Measurements from ENCODE around the gene FBLN2.

DNA sequence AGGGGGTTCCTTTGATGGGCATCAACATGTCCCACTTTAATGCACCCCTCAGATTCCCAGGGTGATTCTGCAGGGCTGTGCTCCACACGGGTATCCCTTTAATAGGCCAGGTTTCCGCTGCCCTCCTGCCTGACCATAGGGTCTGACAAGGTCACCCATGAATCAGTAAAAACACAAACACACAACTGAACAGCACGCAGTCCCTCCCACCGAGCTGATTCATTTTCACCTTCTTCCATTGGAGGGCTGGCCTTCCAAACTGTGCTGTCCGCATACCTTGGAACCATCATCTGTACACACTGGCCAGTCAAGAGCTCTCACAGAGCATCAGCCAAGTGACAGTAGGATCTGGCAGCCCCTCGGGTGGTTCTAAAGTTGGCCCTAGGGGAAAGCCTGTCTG is 93.7 kb downstream of the FBLN2 start:
- no peak for TF ChIP-seq POLR2AphosphoS5 (IDR thresholded peaks at IDR 0.05; ENCODE audit: insufficient read depth in 1 of 2, low read depth in 1 of 2)
- TF ChIP-seq, protein P1, sequence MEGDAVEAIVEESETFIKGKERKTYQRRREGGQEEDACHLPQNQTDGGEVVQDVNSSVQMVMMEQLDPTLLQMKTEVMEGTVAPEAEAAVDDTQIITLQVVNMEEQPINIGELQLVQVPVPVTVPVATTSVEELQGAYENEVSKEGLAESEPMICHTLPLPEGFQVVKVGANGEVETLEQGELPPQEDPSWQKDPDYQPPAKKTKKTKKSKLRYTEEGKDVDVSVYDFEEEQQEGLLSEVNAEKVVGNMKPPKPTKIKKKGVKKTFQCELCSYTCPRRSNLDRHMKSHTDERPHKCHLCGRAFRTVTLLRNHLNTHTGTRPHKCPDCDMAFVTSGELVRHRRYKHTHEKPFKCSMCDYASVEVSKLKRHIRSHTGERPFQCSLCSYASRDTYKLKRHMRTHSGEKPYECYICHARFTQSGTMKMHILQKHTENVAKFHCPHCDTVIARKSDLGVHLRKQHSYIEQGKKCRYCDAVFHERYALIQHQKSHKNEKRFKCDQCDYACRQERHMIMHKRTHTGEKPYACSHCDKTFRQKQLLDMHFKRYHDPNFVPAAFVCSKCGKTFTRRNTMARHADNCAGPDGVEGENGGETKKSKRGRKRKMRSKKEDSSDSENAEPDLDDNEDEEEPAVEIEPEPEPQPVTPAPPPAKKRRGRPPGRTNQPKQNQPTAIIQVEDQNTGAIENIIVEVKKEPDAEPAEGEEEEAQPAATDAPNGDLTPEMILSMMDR (IDR thresholded peaks at IDR 0.05): no peak

Data from vagina (tissue), 2 donors.